Thyroid gland (tissue), 4 donors: ENCODE measurements around the gene ALOX15B.

Source experiments
- CTCF ChIP-seq, 6 experiments: fragments of 200-600 bp in 3 of 6; fragments of 450-650 bp in 3 of 6; sonication (generic) in 3 of 6; IDR thresholded peaks; one replicate each; pipeline ENCODE4 v1.5.1; 2016 to 2019; ENCODE audit warnings: antibody characterized with exemption in 6 of 6, mild to moderate bottlenecking in 2 of 6, inconsistent platforms in 1 of 6, moderate library complexity in 1 of 6
- POLR2A ChIP-seq, 2 donors: fragments of 450-650 bp; IDR thresholded peaks; one replicate each; pipeline ENCODE4 v1.6.1; 2017; ENCODE audit warnings: antibody characterized with exemption in 2 of 2, mild to moderate bottlenecking in 2 of 2, moderate library complexity in 1 of 2

- TF ChIP-seq CTCF (IDR thresholded peaks at IDR 0.05) (no peak), POLR2A (IDR thresholded peaks at IDR 0.05) (no peak)
Observed at GRCh38 chr17:8029121-8029520, 9.7 kb upstream of the ALOX15B start.
